Stimulated activated naive CD4-positive, alpha-beta T cell treated with Interleukin-2 at 50 U/mL for 16 hours (primary cell): ENCODE data around the gene GNG7.
A peak's percentile ranks its signal among the peaks of the same experiment; 100 is the strongest.
"Not testable (repeated sequence)": the region's sequence is repeated elsewhere in the genome, so short reads cannot be mapped to it uniquely, and the experiment has no call there.

Experiments used
- DNase-seq: peaks from one replicate; lab custom pipeline; 2025; lab: John Stamatoyannopoulos, UW

The GNG7 gene

DNA sequence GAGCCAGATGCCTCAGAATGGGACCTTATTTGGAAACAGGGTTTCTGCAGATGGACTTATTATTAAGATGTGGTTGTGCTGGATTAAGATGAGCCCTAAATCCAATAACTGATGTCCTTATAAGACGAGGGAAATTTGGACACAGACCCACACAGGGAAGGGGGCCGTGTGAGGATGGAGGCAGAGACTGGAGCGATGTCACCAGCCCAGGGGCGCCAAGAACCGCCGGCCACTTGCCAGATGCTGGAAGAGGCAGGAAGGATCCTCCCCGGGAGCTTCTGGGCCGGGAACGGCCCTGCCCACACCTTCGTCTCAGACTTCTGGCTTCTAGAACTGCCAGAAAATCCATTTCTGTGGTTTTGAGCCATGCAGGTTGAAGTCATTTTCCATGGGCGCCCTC is 26.6 kb downstream of the GNG7 start:
- no peak for DNase-seq

DNA sequence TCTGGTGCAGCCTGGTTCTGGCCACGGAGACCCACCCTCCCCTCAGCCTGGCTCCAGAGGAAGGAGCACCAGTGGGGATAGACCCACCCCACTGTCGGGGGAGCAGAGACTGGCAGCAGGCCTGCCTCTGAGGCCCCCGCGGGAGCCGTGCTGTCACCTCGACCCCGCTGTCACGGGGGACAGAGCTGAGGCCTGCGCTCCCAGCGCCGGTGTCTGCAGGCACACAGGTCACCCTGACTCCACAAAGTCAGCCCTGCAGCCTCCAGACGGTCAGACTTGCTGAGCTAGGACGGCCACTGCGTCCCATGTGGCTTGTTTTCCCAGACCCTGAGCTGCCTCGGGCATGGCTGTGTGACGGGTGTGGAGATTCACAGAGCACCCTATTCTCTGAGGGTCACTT is 32.3 kb downstream of the GNG7 start:
- DNase-seq = no peak

DNA sequence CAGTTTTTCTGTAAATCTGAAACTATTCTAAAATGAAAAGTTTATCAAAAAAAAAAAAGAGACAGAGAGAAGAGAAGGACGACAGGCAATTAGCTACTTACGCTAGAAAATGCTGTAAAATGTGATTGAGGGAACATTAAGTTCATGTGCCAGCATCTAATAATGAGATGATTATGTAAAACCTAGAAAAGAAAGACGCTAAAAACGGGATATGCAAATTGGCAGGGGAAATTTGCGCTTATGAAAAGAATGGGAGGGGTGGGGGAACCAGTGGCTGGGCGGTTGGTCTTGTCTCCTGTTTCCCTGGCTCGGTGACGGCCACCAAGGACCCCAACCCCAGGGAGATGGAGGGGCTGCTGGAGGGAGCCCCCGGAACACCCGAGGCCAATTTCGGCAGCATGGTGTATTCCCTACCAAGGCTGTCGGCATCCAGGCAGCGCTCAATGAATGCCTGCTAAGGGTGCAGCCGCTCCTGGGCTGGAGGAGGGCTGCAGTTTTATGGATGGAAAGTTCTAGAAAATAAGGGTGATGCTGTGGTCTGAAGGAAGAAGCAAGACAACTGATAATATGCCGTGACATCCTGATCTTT is 34.2 kb downstream of the GNG7 start:
- no peak for DNase-seq

DNA sequence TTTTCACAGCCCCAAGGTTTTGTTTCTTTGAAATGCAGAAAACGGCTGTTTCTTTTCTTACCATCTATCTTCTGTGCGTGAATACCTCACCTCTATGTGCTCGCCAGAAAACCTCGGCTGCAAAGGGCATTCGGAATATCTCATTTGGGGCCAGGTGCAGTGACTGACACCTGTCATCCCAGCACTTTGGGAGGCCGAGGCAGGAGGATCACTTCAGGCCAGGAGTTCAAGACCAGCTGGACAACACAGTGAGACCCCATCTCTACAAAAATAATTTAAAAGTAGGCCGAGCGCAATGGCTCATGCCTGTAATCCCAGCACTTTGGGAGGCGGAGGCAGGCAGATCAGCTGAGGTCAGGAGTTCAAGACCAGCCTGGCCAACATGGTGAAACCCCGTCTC is 35.1 kb downstream of the GNG7 start:
- not testable (repeated sequence) for DNase-seq

DNA sequence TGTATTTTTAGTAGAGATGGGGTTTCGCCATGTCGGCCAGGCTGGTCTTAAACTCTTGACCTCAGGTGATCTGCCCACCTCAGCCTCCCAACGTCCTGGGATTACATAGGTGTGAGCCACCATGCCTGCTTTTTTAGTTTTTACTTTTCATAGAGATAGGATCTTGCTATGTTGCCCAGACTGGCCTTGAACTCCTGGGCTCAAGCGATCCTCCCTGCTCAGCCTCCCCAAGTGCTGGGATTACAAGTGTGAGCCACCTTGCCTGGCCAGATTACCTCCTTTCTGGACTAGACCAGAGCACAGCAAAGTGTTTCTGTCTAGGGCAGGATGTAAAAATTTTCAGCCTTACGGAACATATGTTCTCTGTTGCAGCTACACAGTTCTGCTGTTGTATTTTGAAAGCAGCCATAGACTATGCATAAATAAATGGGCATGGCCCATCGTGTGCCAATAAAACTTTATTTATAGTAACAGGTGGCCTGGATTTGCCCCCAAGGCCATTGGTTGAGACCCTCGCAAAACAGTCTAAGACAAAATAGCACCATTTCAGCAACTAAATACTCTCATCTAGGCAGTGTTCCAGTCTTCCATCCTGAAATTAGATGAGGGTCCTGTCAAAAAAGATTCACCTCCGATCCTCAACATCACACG is 36.0 kb downstream of the GNG7 start:
- DNase-seq = no peak

DNA sequence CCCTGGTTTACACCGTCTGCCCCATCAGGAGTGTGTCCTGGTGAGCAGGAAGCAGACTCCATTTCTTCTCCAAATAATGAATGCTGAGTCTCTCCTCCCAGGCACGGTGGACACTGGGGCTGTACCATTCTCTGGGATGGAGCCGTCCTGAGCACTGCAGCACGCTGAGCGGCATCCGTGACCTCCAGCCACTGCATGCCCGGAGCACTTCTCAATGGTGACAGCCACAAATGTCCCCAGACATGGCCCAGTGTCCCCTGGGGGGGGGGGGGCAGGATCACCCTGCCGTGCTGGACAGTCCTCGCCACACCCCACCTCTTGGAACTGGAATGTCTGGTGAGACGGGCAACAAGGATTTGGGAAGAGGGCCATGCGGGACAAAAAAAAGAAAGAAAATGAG is 37.4 kb downstream of the GNG7 start:
- DNase-seq = no peak

DNA sequence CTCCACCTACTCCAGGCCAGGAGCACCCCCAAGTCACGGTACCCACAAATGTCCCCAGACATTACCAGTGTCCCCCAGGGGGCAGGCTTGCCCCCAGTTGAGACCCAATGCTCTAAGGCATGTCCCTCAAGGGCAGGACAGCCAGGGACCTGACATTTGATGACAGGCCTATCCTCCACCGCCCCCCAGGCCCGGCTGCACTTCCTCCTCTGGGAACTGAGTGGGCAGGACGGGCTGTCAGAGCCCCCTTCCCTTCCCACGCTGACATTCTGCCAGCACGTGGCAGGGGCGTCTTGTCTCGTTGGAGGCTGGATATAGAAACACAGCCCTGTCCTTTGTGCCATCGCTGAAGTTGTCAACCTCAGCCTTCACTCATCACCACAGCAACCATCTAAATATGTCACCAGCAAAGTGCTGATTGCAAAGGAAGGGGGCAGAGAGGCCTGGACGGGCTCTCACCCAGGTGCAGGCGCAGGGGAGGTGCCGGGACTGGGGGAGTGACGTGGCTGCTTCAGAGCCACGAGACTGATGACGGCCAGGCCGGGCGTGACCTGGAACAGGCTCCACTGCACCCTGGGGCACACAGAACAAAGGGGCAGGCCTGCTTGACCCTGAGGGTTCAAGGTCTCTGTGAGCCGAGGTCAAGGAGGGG is 38.4 kb downstream of the GNG7 start:
- no peak for DNase-seq

DNA sequence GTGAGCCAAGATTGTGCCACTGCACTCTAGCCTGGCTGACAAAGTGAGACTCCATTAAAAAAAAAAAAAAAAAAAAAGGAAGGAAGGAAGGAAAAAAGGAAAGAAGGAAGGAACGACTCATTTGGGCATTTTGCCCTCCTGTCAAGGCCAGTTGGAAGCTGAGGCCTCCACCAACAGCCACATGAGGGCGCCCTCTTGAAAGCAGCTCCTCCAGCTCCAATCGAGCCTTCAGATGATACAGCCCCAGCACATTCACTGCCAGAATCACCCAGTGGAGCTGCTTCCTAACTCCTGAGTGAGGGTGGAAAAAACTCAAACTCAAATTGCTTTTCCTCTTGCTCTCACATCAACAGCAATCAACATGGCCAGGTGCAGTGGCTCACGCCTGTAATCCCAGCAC is 40.9 kb downstream of the GNG7 start:
- DNase-seq = no peak

DNA sequence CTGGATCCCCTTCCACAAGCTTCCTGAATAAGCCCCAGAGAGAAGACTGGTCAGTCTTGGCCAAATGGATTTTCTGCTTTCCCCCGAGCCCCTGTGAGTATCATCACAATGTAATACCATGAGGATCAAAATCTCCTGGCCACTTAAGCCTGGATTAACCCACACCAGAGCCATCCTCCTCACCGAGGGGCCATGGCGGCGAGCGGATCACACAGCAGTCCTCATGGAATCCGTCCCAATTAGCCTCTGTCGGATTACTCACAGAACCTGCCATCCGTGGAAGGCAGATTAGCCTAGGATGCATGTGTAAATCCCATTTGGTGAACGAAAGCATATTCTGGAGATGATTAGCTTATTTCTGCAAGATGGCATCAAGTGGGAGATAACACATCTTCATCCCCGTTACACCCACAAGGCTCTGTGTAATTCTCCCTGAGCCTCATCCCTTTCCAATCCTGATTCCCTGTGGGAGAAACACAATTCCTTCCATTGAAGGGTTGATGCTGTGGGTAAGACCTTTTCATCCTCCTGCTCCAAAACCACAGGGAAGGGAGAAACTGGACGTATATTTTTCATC is 42.5 kb downstream of the GNG7 start:
- no peak for DNase-seq

DNA sequence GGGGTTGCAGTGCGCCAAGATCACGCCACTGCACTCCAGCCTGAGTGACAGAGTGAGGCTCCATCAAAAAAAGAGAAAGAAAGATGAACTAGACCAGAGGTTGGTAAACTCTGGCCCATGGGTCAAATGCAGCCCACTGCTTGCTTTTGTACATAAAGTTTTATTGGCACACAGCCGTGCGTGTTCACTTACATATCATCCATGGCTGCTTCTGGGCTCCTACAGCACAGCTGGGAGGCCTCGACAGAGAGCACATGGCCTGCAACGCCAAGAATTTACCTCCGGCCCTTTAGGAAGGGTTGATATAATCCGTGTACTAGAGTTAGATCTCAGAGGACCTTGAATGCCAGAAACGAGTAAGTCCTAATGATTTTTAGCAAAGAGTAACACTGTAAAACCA is 46.0 kb downstream of the GNG7 start:
- no peak for DNase-seq

DNA sequence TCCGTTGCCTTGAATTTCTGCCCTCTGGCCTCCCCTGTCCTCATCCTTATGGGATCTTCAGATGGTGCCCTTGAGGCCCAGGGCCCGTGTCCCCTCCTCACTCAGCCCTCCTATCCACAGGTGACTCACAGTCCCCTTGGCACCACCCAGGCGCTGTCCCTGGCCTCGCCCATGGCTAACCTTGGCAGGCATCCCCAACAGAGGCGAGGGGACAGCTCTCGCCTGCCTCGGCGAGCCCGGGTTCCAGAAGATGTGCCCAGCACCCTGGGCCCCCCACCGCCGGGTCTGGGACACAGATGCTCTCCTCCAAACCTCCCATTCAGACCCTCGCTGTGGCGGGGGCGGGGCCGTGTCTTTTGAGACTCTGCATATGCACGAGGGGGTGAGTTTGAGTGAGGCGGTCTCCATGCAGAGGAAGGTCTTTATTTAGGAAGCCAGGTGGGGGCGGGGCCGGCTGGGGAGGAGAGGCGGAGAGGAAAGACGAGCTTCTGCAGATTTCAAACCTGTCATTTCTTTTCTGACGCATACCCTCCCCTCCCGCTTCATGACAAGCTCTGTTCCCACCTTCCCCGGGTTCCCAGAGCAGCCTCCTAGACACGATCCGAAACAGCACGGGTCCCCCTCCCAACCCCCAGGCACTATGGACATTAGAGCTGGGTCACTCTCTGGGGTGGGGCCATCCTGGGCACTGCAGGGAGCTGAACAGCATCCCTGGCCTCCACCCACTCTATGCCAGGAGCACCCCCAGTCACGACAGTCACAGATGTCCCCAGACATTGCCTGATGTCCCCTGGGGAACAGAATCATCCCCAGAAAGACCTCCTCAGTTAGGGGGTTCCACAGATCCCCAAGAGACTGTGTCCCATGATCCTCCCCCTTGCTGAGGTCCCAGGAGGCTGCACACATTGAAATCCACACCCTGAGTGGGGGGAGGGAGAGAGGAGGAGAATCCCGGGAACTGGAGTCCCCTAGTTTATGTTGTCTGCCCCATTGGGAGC is 48.5 kb downstream of the GNG7 start:
- no peak for DNase-seq

DNA sequence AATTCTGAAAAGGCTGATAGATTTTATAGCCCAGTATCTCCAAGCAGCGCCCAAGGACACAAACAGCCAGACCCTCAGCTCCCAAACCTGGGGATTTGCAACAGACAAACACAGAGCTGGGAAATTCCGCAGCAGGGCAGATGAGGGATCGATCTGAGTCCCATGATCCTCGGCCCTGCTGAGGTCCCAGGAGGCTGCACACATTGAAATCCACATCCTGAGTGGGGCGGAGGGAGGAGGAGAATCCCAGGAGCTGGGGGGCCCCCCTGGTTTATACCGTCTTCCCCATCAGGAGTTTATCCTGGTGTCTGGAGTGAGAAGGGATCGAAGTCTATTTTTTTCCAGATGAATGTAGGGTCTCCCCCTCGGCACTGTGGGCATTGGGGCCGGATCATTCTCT is 49.3 kb downstream of the GNG7 start:
- DNase-seq = no peak

DNA sequence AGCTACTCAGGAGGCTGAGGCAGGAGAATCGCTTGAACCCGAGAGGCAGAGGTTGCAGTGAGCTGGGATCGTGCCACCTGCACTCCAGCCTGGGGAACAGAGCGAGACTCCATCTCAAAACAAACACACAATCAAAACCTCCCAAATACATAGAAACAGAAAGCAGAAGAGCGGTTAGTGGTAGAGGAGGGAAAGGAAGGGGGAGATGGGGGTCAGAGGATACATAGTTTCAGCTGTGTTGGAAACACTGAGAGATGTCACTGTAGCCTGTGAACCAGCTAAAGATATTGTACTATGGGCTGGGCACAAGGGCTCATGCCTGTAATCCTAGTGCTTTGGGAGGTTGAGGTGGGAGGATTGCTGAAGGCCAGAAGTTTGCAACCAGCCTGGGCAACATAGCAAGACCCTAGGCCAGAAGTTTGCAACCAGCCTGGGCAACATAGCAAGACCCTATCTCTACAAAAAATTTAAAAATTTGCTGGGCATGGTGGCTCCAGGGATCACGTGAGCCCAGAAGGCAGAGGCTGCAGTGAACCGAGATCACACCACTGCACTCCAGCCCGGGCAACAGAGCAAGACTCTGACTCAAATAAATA is 49.9 kb downstream of the GNG7 start:
- DNase-seq = no peak

DNA sequence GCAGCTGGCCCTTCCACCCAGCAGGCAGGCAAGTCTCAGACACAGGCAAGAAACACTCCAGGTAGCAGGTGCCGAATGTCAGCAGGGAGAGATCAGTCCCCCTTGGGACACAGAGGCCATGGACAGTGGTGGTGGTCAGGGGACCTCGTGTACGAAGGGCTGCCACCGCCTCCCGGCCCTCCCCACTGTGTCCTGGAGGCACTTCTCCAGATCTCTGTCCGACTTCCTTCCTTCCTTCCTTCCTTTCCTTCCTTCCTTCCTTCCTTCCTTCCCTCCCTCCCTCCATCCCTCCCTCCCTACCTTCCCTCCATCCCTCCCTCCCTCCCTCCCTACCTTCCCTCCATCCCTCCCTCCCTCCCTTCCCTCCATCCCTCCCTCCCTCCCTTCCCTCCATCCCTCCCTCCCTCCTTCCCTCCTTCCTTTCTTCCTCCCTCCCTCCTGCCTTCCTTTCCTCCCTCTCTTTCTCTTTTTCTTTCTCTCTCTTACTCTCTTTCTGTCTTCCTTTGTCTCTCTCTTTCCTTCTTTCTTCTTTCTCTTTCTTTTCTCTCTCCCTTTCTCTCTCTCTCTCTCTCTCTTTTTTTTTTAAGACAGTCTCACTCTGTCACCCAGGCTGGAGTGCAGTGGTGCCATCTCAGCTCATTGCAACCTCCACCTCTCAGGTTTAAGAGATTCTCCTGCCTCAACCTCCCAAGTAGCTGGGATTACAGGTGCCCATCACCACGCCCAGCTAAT is 51.3 kb downstream of the GNG7 start:
- DNase-seq = not testable (repeated sequence)

DNA sequence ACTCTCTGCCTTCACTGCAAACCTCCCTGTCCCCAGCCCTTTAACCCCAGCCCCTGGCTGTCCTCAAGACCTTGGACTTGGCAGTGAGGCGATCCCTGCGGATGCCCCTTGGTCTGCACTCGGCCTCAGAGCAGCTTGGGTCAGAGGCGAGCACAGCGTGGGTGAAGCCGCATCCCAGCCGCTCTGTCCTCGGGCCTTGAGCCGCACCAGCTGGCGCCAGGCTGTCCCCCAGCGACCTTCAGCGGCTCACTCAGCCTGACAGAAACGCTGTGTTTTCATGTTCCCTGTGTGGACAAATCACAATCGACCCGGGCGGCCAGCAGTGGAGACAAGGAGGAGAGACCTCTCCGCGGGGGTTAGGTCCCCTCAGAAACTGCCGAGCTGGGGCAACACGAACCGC is 52.0 kb downstream of the GNG7 start:
- no peak for DNase-seq

DNA sequence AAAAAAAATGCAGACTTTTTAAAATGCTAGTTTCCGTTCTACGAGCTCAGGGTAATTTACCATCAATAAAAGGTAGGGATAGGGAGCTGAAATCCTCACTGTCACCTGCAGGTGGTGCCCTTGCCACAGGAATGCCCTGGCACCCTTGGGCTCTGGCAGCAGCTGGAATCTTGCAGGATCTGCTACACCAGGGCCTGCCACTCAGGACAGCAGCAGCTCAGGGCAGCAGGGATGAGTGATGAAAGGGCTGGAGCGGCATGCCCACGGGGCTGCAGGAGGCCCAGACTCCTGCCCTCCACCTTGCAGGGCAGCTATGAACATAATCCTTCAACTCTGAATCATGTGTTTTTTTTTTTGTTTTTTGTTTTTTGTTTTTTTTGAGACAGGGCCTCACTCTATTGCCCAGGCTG is 54.0 kb downstream of the GNG7 start:
- peak; percentile 64 for DNase-seq

DNA sequence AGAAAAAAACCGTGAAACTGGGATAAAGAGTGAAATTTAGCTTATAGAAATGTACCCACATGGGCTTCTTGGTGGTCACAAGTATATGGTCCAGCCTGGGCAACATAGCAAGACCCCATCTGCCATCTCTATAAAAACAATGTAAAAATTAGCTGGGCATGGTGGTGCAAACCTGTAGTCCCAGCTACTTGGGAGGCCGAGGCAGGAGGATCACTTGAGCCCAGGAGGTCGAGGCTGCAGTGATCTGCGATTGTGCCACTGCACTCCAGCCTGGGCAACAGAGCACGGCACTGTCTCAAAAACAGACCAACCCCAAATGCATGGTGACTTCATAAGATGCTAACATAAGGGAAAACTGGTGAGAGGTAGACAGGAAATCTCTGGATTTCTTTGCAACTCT is 54.4 kb downstream of the GNG7 start:
- no peak for DNase-seq

DNA sequence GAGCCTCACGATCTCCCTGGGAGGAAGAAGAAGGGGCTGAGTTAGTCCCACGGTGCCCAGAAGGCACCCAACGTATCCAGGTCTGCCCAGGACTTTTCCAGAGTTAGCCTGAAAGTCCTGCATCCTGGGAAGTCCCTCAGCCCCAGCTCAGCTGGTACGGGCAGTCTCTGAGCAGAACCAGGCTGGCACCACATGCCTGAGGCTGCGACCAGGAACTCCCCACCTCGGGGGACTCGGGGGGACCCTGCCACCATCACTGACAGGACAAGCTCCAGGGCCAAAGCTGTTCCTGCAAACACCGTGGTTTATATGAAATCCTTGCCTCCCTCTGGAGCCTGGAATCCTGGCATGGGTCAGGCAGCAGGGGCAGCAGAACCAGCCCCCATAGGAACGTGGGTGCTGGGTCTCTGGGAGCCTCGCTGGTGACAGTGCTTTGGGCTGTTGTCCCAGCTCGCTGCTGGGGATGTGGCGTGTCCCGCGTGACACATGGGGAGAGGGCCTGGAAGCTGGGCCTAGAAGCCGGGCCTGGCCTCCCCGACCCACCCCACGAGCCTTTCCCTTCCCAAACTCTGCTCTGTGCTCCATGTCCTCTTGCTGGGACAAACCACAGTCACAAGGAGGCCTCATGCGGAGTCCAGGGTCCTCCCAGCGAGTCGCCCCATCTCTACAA is 55.5 kb downstream of the GNG7 start:
- DNase-seq = no peak

DNA sequence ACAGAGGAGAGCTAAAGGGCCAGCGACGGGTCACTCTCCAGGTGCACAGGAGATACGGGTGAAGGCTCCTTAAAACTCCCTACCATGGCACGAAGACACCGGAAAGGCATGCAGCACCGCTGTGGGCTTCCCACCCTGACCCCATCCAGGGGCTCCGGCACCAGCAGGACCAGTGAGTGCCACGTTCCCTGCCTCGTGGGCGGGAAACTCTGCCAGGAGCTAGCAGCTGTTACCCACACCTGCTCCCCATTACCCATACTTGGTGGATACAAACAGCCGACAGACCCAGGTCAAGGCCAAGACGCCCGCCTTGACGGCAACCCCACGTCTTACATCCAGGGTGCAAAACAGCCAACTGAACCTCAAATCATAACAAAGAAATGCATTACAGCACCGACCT is 56.7 kb downstream of the GNG7 start:
- DNase-seq = no peak

DNA sequence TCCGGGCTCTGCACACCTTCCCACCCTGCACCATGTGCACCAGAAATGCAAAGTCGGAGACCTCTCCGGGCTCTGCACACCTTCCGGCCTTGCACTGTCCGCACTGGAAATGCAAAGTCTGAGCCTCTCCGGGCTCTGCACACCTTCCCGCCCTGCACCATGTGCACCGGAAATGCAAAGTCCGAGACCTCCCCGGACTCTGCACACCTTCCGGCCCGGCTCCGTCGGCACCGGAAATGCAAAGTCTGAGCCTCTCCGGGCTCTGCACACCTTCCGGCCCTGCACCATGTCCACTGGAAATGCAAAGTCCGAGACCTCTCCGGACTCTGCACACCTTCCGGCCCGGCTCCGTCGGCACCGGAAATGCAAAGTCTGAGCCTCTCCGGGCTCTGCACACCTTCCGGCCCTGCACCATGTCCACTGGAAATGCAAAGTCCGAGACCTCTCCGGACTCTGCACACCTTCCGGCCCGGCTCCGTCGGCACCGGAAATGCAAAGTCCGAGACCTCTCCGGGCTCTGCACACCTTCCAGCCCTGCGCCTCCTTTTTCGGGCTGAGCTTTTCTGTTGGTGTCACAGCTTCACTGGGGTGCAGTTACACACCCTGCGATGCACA is 59.3 kb downstream of the GNG7 start:
- DNase-seq = not testable (repeated sequence)
